NCI-H2171 (cell line): ENCODE measurements around the gene SLC27A4.

ENCODE experiments used
- DNase-seq: peaks from one replicate; lab custom pipeline; 2025; lab: John Stamatoyannopoulos, UW

SLC27A4 gene

DNA sequence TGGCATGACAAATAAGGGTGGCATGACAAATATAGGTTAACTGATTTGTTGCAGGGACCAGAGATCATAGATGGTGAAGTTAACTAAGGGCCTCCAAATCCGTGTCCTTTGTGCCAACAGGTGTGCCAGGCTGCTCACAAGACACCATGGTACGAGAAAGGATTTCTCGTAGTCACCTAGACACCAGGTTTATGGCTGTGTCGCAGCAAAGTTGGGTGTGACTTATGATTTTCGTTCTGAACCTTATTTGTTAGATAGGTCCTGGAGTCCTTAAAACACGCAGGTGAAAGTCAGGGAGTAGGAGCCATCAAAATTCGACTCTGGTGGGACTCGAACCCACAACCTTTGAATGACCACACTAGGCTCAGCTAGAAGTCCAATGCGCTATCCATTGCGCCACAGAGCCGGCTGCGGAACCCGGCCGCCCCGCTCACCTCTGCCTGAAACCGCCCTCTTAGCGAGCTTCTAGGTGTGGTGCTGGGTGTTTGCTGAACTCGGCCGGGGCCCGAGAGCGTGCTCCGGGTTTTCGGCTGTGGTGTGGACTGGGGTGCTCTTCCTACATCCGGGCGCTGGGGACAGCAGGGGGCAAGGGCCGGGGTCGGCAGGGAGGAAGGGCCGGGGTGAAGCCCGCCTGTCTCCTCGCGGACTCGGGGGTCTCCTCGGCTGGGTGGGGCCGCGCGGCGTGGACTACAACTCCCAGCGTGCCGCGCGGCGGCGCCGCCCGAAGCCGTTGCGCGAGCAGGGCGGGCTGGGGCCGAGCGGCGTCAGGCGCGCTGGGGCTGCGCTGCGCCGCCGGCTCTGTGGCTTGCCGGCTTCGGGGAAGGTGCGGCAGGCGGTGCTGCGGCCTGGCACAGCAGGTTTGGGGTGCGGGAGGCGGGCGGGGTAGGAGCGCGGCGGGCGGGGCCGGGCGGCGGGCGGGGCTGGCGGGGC is at the start of gene SLC27A4:
Gene SLC27A4, plus strand, starts transcription at position 767 of the 930 bp plus-strand sequence. CDS start 2,606 bp downstream, outside the sequence.
- peak; percentile 93 for DNase-seq

DNA sequence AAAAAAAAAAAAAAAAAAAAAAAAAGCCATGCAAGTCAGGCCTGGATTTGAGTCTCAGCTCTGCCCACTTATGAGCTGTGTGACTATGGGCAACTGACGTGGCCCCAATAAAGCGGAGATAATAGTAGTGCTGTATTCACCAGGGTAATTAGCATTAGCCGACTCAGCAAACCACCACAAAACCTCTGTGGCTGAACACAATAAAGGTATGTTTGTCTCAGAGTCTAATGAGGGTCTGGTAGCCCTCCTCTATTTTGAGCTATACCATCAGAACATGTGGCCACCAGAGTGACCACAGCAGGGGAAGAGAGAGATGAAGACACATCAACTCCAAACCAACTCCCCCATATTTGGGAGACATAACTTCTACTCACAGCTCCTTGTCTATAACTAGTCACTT is 48.3 kb upstream of the SLC27A4 start:
- DNase-seq, result no peak

DNA sequence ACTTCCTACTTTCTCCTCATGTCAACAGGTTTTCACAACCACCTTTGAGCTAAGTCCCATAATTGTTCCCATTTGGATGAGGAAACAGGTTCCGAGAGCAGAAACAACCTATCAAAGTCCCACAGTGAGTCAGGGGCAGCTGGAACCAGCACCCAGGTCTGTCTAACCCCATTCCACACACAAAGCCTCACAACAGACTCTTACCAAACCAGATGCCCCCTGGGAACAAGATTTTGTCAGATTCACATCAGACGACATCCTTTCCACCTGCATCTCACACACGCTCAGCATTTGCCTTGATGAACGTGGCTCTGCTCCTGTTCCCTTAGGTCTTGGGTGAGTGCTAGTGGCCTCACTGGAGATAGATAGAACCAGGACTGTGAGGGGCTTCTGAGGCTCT is 47.2 kb upstream of the SLC27A4 start:
- DNase-seq, result no peak

DNA sequence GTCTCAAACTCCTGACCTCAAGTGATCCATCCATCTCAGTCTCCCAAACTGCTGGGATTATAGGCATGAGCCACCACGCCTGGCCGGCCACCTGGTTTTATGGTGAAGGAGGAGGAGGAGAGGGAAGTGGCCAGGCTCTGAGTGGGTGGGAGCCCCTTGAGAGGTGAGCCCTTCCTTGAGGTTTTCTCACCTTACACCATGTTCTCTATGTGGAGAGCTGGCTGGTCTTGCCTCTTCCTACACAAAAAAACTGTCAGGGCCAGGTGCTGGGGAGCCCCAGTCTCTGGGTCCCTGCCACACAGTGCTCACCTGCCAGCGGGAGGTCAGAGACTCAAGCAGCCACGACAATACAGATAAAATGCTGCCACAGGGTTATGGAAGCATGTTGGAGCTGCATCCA is 46.2 kb upstream of the SLC27A4 start:
- no peak for DNase-seq

DNA sequence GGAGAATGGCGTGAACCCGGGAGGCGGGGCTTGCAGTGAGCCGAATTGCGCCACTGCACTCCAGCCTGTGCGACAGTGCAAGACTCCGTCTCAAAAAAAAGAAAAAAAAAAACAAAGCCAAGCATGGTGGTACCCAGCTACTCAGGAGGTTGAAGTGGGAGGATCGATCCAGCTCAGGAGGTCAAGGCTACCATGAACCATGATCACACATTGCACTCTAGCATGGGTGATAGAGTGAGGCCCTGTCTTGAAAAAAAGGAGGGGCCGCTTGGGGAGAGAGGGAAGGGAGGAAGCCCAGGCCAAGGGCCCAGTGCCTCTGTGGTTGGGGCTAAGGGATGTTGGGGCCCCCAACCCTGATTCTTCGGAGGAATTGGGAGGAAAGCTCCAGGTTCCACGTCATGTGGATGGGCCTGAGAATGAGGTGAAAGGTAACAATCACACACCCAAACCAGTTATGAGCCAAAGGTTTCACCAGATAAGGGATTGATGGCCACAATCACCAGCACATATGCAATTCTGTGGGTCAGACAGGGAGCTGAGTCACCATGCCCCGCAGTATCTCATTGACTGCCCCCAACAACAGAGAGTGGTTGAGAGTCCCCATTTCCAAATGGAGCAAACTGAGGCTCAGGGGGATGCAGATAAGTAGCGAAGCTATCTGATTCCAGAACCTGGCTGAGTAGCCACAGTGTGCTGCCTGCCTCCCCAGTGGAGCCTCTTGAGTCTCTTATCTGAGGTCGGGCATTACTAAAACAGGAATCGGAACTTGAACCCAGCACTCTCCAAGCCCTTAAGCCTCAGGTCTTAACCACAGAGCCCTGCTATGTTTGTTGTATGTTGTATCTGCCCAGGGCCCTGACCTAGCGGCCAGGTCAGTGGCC is 43.7 kb upstream of the SLC27A4 start:
- DNase-seq, result no peak

DNA sequence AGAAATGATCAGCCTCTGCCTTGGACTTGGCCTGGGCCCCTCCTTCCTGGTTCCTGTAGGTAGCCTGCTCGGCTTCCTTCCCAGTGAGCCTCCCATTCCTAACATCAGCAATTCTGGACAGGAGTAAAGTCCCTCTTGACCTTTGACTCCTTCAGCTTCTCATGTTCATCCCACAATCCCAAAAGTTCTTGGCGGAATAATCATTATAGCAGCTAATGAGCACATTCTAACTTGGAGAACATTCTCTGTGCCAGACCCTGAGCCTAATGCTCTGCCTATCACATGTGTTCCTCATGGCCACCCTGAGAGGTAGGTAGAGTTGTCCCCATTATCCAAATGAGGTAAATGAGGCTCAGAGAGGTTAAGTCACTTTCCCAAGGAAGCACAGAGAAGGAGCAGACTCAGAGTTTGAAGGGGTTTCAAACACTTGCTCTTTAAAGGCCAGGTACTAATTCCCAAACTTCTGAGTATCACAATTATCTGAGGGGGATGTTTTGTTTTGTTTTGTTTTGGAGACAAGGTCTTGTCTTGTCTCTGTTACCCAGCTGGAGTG is 43.0 kb upstream of the SLC27A4 start:
- DNase-seq, result no peak

DNA sequence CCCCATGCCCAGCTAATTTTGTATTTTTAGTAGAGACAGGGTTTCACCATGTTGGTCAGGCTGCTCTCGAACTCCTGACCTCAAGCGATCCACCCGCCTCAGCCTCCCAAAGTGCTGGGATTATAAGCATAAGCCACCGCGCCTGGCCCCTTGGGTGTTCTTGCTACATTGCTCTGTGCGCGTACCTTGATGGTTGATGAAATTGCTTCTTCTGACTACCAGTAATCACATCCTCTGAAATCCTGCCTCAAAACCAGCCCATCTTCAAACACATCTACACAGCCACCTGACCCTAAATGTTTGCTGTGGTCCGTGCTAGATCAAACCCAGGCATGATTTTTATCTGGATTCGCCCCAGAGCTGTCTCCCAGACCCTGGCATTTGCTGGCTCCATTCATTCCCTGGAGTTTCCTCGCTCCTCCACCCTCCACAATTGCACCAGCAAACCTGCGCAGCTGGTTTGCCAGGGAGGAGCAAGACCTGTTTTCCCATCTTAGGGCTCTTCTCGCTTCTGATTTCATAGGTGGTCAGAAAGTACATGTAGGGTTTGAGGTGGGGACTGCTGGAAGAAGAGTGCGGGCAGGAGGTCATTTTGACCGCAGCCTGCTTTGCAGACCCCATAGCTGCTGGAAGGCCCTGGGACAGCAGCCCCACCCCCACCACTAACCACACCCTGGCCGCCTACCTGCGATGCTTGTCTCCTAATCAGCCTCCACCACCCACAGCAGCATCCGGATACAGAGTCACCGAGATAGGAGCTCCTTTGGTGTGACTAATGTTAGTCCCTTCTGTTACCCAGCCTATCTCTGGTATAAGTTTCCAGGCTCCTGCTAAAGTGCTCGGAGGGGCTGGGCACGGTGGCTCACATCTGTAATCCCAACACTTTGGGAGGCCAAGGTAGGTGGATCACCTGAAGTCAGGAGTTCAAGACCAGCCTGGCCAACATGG is 41.5 kb upstream of the SLC27A4 start:
- DNase-seq, result no peak

DNA sequence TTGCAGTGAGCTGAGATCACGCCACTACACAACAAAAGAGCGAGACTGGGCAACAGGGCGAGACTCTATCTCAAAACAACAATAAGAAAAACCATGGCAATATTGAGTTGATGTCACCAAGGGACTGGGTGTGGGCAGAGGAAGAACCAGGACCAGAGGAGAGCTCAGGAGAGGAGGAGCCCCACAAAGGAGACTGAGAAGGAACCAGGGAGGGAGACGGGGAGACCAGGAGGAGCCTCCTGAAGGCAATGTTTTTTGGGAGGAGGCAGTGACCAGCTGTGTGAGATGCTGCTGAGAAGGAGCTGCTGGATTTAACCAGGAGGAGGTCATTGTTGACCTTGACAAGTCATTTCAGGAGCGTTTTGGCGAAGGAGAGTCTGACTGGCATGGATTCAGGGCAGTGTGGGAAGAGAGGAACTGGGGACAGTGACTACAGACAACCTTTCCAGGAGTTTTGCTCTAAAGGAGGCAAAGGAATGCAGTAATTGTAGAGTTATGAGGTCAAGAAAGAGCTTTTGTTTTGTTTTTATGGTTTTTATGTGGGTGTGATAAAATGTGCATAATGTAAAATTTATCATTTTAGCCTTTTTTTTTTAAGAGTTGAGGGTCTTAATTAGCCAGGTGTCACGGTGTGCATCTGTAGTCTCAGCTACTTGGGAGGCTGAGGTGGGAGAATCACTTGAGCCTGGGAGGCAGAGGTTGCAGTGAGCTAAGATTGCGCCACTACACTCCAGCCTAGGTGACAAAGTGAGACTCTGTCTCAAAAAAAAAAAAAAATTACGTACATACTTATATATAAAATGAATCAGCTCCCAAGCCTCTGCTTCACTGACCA is 36.0 kb upstream of the SLC27A4 start:
- DNase-seq, result no peak

DNA sequence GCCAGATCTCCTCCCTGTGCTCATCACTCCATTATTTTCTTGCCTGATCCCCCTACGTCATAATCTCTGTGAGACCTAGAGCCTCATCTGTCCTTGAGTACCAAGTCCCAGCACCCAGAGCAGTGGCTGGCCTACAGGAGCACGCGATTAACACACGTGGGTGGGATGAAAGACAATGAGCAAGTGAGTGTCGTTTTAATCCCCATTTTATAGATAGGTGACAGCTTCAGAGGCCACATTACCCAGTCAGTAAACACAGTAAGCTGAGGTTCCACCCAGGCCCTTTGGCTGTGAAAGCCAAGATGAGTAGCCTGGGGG is 35.4 kb upstream of the SLC27A4 start:
- DNase-seq, result no peak

DNA sequence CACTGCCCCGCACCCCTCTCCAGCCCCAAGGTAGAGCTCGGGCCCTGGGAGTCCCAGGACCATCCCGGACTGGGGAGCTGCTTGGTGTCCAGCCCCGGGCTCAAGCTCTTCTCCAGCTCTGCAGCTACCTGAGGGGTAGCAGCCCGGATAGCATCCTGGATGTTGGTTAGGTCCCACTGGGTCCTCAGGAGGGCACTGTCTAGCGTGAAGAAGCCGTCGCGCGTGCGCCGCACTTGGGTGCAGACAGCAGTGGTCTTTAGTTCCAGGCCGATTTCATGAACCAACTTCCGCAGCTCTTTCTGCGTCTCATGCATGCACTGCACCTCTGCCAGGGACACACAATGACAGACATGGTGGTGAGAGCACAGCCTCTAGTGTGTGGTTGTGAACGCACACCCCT is 30.8 kb upstream of the SLC27A4 start:
- DNase-seq, result no peak

DNA sequence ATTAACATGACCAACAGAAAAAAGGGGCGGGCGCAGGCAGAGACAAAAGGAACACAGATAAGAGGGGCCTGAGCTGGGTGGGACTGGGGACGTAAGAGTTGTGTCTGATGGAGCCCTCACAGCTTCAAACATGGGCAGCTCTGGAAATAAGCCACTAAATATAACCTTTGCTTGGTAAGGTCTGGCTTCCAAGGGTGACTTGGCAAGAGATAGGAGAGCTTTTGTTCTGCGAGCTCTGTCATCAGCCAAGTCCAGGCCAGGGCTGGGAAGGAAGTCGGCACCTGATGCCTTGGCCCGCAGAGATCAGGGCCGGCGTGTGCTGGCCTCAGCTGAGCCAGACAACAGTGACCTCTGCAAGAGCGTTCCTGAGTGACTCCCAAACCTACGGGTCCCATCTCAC is 29.9 kb upstream of the SLC27A4 start:
- DNase-seq, result no peak

DNA sequence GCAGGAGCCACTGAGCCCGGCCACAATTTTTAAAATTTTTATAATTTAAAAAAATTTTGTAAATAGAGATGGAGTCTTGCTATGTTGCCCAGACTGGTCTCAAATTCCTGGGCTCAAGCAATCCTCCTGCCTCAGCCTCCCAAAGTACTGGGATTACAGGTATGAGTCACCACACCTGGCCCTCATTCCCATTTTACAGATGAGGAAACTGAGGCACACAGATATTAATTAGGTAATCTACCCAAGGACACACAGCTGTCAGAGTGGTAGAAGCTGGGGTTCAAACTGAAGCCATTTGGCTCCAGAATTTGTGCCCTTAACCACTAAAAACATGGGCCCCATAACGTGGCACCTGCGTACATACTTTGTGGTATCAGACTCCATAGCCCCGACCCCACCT is 25.6 kb upstream of the SLC27A4 start:
- DNase-seq, result no peak

DNA sequence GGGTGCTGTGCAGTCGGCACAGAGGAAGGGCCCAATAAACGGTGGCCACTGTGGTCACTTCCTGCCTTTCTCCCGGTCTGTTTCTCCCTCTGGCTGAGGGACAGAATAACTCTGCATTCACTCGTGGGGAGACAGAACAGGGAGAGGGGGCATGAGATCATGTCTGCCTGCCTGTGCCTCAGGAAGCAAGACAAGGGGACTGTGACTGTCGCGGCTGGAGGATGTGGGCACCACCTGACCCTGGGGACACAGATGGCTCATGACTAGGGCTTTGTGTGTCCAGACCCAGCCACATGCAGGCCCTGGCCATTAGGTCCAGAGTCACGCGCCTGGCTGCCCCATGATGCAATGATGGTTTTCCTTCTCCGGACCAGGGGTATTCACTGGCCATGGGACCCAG is 23.9 kb upstream of the SLC27A4 start:
- no peak for DNase-seq

DNA sequence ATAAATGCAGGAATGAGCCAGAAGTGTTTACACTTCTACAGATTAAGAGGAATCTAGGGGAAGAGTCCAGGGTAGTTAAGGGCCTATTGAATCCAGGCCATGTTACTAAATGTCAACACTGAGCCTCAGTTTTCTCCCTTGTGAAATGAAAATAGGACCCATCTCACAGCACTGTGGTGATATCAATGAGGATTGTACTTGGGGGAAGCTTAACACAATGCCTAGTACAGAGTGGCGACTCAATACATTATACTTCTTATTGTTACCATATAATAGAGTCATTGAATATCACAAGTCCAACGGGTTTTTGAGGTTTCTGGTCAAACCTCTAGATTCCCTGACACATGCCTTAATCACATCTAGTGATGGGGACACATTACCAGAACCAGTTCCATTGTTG is 22.7 kb upstream of the SLC27A4 start:
- DNase-seq, result no peak

DNA sequence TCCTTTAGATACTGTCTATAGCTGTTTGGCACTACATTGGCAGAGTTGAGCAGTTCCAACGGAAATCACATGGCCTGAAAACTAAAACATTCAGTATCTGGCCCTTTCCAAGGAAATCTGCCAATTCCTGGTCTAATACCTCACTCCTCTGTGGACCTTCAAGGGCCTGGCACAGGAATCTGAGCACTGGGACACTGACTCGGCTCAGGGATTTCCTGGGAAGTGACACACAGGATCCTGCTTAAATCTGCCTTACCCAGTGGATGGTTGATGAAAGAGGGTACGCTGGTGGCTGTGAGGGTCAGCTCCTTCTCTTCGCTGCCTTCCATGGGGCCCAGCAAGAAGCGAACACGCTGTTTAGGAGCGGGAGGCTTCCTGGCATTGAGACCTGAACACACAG is 19.0 kb upstream of the SLC27A4 start:
- no peak for DNase-seq

DNA sequence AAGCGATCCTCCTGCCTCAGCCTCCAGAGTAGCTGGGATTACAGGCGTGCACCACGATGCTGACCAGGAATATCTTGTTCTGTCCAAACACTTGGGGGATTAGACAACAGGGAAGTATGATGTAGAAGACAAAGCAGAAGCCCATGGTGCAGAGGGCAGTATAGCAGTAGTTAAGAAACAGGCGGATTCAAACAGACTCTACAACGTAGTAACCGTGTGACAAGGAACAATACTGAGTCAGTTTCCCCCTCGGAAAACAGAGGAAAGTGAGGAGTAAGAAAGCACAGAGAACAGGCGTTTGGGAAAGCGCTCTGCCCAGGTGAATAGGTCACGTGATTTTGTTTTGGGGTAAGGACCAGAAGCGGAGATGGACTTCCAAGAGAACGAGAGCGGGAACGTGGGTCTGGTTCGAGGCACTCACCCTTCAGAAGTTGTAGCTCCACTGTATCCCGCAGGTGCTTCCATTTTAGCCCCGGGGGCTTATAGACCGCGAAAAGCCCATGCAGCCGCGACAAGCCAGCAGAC is 18.4 kb upstream of the SLC27A4 start:
- peak; percentile 70 for DNase-seq

DNA sequence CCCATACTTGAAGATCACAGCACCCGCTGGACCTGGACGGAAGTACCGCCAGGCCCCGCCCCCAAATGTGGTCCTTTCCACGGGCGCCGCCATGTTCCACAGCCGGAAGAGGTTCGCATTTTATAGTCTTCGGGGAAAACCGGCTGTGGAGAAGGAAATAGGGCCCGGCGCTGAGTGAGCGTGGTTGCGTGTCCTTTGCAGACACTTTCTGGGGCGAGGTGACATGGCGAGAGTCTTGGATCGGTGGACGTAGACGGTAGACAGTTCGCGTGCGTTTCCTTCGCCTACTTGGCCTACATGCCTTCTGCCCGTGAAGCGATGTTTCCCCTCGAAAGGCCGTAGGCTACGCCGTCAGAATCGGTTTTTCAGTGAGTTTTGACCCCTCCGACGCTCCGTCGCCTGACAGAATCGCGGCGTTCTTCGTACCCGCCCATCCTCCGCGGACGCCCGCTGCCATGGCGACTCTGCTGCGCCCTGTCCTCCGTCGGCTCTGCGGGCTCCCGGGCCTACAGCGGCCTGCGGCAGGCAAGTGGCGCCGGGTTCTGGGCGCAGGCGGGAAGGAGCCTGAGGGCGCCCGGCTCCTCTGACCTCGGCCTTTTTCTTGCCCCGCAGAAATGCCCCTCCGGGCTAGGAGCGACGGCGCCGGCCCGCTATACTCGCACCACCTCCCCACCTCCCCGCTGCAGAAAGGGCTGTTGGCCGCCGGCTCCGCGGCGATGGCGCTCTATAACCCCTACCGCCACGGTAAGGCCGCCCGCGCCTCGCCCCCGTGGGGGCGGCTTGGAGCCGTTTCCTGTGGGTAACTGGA is 17.7 kb upstream of the SLC27A4 start, which contains the start of the genes COQ4 and TRUB2:
Gene COQ4, plus strand, starts transcription at position 436 of the 808 bp plus-strand sequence. Its CDS starts 20 bp downstream, at position 456.
Gene TRUB2, minus strand, starts transcription at position 44 of the 808 bp plus-strand sequence. Its CDS starts 39 bp downstream, at position 5.
- peak; percentile 99 for DNase-seq

DNA sequence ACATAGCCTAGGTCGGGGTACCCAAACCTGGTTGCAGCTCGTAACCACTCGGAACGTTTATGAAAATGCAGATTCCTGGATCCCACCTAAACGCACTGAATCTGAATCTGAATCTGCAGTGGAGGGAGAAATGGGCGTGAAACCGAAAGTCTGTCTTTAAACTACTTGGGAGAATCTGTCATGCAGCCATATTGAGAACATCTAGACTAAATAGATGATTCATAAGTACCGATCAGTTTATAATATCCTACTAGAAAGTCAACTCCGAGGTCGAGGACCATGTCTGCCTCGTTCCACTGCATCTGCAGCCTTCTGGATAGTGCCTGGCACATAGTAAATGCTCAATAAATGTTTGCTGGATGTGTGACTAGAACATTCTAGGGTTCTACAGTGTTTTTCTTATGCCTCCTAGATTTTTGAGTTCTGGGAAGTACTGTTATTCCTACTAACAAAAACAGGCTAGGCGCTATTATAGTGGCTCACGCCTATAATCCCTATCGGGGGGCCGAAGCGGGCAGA is 17.1 kb upstream of the SLC27A4 start:
- no peak for DNase-seq

DNA sequence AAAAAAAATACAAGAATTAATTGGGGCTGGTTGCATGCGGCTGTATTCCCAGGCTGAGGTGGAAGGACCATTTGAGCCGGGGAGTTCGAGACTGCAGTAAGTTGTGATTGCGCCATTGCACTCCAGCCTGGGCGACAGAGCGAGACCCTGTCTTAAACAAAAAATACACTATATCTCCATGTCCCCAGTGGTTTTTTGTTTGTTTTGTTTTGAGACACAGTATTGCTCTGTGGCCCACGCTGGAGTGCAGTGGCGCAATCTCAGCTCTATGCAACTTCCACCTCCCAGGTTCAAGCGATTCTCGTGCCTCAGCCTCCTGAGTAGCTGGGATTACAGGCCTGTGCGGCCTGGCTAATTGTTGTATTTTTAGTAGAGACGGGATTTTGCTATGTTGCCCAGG is 16.5 kb upstream of the SLC27A4 start:
- DNase-seq, result no peak
